HepG2 (cell line): Measurements from ENCODE around the gene REPIN1. TPM values are rescaled to one million over a fixed set of nuclear protein-coding genes. Genes with fewer than 3 reads are reported as not detected.

Experiments
- DPF2 ChIP-seq: sonication (generic); formaldehyde crosslinking; IDR thresholded peaks from 2 replicates; pipeline ENCODE4 v1.4.0; 2020; ENCODE audit warnings: mild to moderate bottlenecking, low read depth, missing genetic modification reagents, borderline replicate concordance
- EP300 ChIP-seq, 3 experiments: sonication (generic) in 1 of 3; formaldehyde crosslinking in 1 of 3; IDR thresholded peaks; 2 replicates each; pipeline versions ENCODE4 v1.5.1 to v1.6.1; 2011 to 2020; ENCODE audit warnings: low read depth in 2 of 3, low read length in 2 of 3, borderline replicate concordance in 1 of 3, improper control_type of control experiment in 1 of 3, mild to moderate bottlenecking in 1 of 3, missing genetic modification reagents in 1 of 3, moderate library complexity in 1 of 3
- ERF ChIP-seq: IDR thresholded peaks from 2 replicates; pipeline ENCODE4 v1.6.1; 2018; ENCODE audit warnings: missing biosample characterization, missing genetic modification reagents
- GATAD2A ChIP-seq: IDR thresholded peaks from 2 replicates; pipeline ENCODE4 v1.6.1; 2016
- IRX3 ChIP-seq: sonication (generic); formaldehyde crosslinking; IDR thresholded peaks from 2 replicates; pipeline ENCODE4 v1.8.1; 2023; ENCODE audit warnings: mild to moderate bottlenecking, low read depth, missing genetic modification reagents, borderline replicate concordance
- JARID2 ChIP-seq: sonication (generic); formaldehyde crosslinking; IDR thresholded peaks from 2 replicates; pipeline ENCODE4 v1.8.1; 2023; ENCODE audit warnings: missing genetic modification reagents, inconsistent platforms; ENCODE audit not compliant: insufficient replicate concordance
- KAT2B ChIP-seq: fragments of 150-350 bp; IDR thresholded peaks from 2 replicates; pipeline ENCODE4 v1.6.1; 2014; ENCODE audit warnings: low read depth, low read length, borderline replicate concordance
- MIXL1 ChIP-seq: IDR thresholded peaks from 2 replicates; pipeline ENCODE4 v1.6.1; 2016
- NCOA5 ChIP-seq: sonication (generic); formaldehyde crosslinking; IDR thresholded peaks from 2 replicates; pipeline ENCODE4 v1.4.0; 2020; ENCODE audit warnings: missing genetic modification reagents
- SYNCRIP ChIP-seq: fragments of 200-400 bp; formaldehyde crosslinking; IDR thresholded peaks from 2 replicates; pipeline ENCODE4 v1.6.1; 2018; ENCODE audit warnings: mild to moderate bottlenecking, low read depth, low read length; ENCODE audit not compliant: insufficient read depth
- ZBTB33 ChIP-seq: sonication (generic); formaldehyde crosslinking; IDR thresholded peaks from 2 replicates; pipeline ENCODE4 v1.4.0; 2020; ENCODE audit warnings: missing genetic modification reagents
- ZNF556 ChIP-seq: sonication (generic); formaldehyde crosslinking; IDR thresholded peaks from 2 replicates; pipeline ENCODE4 v1.4.0; 2020; ENCODE audit warnings: mild to moderate bottlenecking, missing genetic modification reagents, borderline replicate concordance
- ZNF567 ChIP-seq: sonication (generic); formaldehyde crosslinking; IDR thresholded peaks from 2 replicates; pipeline ENCODE4 v1.8.1; 2023; ENCODE audit warnings: mild to moderate bottlenecking, missing genetic modification reagents, borderline replicate concordance
- ZNF569 ChIP-seq: sonication (generic); formaldehyde crosslinking; IDR thresholded peaks from 2 replicates; pipeline ENCODE4 v1.5.0; 2020; ENCODE audit warnings: mild to moderate bottlenecking, missing genetic modification reagents, moderate library complexity, borderline replicate concordance
- ZNF616 ChIP-seq: sonication (generic); formaldehyde crosslinking; IDR thresholded peaks from 2 replicates; pipeline ENCODE4 v1.5.0; 2020; ENCODE audit warnings: low read depth, mild to moderate bottlenecking, missing genetic modification reagents
- ZNF644 ChIP-seq: IDR thresholded peaks from 2 replicates; pipeline ENCODE4 v1.6.1; 2016; ENCODE audit warnings: low read depth
- ZNF710 ChIP-seq: sonication (generic); formaldehyde crosslinking; IDR thresholded peaks from 2 replicates; pipeline ENCODE4 v1.5.0; 2020; ENCODE audit warnings: mild to moderate bottlenecking, missing genetic modification reagents, borderline replicate concordance
- polyA plus RNA-seq, 8 experiments: library from polyadenylated mRNA; depleted of rRNA in 3 of 8; stranded (reverse) in 7 of 8; unstranded in 1 of 8; fragments of >200 nt; fragmentation: Illumina TruSeq in 4 of 8; extraction: Trizol in 4 of 8; gene quantifications; 2 replicates each; pipeline versions ENCODE4 v1.2.1 to v1.2.3, GENCODE V29; 2011 to 2016; ENCODE audit warnings: low read depth in 4 of 8, missing spikeins in 1 of 8, mixed read lengths in 1 of 8; ENCODE audit not compliant: insufficient read depth in 1 of 8
- total RNA-seq, 5 experiments: library from RNA; depleted of rRNA; stranded (reverse); fragments of >200 nt; fragmentation: Illumina TruSeq; extraction: Trizol; gene quantifications; 2 replicates each; pipeline ENCODE4 v1.2.3, GENCODE V29; 2016; ENCODE audit warnings: low read depth in 1 of 5
- TF ChIP-seq, protein P1 (sequence below): fragments of 450-650 bp; IDR thresholded peaks from 2 replicates; pipeline ENCODE4 v1.6.1; 2017
- TF ChIP-seq, protein P2 (sequence below): sonication (generic); formaldehyde crosslinking; conservative IDR thresholded peaks from 2 replicates; pipeline ENCODE4 v1.8.1; 2023; ENCODE audit warnings: missing genetic modification reagents
- TF ChIP-seq, protein P3 (sequence below): IDR thresholded peaks from 2 replicates; pipeline ENCODE4 v1.6.1; 2012; ENCODE audit warnings: inconsistent platforms
- TF ChIP-seq, protein P4 (sequence below): IDR thresholded peaks from 2 replicates; pipeline ENCODE4 v1.6.1; 2016

REPIN1 gene
- total and polyA plus RNA-seq, 2 of the 13 experiments (the other 11 are each of a cell fraction or from before 2014, with no cell fraction given): 69.9 to 108 TPM

DNA sequence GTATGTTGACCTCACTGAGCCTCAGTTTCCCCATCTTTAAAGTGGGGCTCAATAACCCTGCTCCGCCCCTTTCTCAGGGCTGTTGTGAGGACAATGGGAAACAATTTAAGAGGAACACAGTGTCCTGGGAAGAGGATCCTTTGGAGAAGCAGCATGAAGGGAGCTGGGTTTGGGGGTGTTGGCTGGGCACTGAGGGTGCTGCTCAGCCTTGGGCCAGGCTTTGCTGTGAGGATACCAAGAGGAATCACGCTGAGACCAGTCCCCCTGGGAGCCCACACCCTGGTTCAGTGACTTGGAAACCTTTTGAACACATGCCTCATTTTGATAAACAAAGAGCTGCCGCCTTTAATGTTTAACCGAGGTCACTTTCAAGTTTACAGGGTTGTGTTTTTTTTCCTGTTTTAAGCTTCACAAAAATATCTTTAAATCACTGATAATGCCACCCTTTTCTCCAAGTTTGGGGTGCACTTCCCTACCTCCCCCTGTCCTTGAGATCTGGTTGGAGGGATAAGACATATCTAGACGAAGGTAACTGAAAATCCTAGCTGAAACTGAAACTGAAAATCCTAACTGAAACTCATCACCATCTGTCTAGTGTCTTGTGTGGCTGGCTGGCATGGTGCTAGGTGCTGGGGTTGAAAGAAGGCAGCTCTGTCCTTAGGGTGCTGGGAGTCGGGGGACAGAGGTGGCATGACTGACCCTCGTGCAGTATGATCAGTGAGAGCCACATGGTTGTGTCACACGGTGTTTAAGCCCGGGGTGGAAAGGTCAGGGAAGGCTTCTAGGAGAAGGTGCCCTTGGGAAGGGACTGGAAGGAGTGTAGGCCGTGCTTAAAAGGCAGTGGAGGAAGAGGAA lies 38.2 kb downstream of the REPIN1 start (continued):
- TF ChIP-seq ZBTB33 (CRISPR knock-in tag) (0 out of 2 replicates have a peak, but pooled peaks have one; percentile 23), ZNF710 (no peak), MIXL1 (0 out of 2 replicates have a peak, but pooled peaks have one; percentile 18), JARID2 (CRISPR knock-in tag) (no peak), ZNF616 (CRISPR knock-in tag) (no peak), ZNF644 (CRISPR knock-in tag) (no peak), ZNF569 (CRISPR knock-in tag) (no peak), KAT2B (no peak), ERF (CRISPR knock-in tag) (peak; percentile 37; the same call in 1 of the 2 replicates), SYNCRIP (no peak), NCOA5 (CRISPR knock-in tag) (no peak), DPF2 (CRISPR knock-in tag) (no peak), IRX3 (CRISPR knock-in tag) (no peak), ZNF567 (no peak), ZNF556 (CRISPR knock-in tag) (0 out of 2 replicates have a peak, but pooled peaks have one; percentile 25), GATAD2A (CRISPR knock-in tag) (peak; percentile 49; the same call in 1 of the 2 replicates), EP300 (IDR thresholded peaks at IDR 0.05; ENCODE audit: low read depth in 2 of 2, low read length in 2 of 2) (peak in 1 of 2 experiments; percentile 65; a peak in 2 of 4 replicates), EP300 (CRISPR knock-in tag; IDR thresholded peaks at IDR 0.05; ENCODE audit: borderline replicate concordance) (no peak)
- TF ChIP-seq, protein P1, sequence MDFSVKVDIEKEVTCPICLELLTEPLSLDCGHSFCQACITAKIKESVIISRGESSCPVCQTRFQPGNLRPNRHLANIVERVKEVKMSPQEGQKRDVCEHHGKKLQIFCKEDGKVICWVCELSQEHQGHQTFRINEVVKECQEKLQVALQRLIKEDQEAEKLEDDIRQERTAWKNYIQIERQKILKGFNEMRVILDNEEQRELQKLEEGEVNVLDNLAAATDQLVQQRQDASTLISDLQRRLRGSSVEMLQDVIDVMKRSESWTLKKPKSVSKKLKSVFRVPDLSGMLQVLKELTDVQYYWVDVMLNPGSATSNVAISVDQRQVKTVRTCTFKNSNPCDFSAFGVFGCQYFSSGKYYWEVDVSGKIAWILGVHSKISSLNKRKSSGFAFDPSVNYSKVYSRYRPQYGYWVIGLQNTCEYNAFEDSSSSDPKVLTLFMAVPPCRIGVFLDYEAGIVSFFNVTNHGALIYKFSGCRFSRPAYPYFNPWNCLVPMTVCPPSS: no peak
- TF ChIP-seq, protein P2, sequence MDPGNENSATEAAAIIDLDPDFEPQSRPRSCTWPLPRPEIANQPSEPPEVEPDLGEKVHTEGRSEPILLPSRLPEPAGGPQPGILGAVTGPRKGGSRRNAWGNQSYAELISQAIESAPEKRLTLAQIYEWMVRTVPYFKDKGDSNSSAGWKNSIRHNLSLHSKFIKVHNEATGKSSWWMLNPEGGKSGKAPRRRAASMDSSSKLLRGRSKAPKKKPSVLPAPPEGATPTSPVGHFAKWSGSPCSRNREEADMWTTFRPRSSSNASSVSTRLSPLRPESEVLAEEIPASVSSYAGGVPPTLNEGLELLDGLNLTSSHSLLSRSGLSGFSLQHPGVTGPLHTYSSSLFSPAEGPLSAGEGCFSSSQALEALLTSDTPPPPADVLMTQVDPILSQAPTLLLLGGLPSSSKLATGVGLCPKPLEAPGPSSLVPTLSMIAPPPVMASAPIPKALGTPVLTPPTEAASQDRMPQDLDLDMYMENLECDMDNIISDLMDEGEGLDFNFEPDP (CRISPR knock-in tag): no peak
- TF ChIP-seq, protein P3, sequence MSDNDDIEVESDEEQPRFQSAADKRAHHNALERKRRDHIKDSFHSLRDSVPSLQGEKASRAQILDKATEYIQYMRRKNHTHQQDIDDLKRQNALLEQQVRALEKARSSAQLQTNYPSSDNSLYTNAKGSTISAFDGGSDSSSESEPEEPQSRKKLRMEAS: peak; percentile 68
- TF ChIP-seq, protein P4, sequence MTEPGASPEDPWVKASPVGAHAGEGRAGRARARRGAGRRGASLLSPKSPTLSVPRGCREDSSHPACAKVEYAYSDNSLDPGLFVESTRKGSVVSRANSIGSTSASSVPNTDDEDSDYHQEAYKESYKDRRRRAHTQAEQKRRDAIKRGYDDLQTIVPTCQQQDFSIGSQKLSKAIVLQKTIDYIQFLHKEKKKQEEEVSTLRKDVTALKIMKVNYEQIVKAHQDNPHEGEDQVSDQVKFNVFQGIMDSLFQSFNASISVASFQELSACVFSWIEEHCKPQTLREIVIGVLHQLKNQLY (CRISPR knock-in tag): peak; percentile 43; the same call in 1 of the 2 replicates
